HL-60 (cell line): ENCODE measurements around the gene CSNK2B.

Experiments
- DNase-seq, 2 experiments: peaks; one replicate each; pipeline ENCODE4 v3.0.0-alpha.2; 2010 to 2020; ENCODE audit warnings: low read depth in 1 of 2, low spot score in 1 of 2
- H3K27ac ChIP-seq: fragments of 250-450 bp; sonication (Bioruptor Pico); replicated peaks from 2 replicates; pipeline ENCODE4 v1.5.1; 2020; ENCODE audit warnings: mild to moderate bottlenecking, moderate library complexity
- H3K27me3 ChIP-seq: fragments of 250-450 bp; sonication (Bioruptor Pico); 2 replicates; pipeline ENCODE4 v1.5.1; 2021; ENCODE audit warnings: mild to moderate bottlenecking, moderate library complexity; ENCODE audit not compliant: insufficient read depth, poor library complexity, severe bottlenecking
- H3K4me3 ChIP-seq: replicated peaks from 2 replicates; pipeline ENCODE4 v1.5.1; 2011; ENCODE audit warnings: mild to moderate bottlenecking, control low read depth, low read length; ENCODE audit not compliant: insufficient read depth
- GABPA ChIP-seq: IDR thresholded peaks from 2 replicates; pipeline ENCODE4 v1.6.1; 2012; ENCODE audit warnings: low read depth
- POLR2AphosphoS5 ChIP-seq: IDR thresholded peaks from 2 replicates; pipeline ENCODE4 v1.6.1; 2012; ENCODE audit warnings: low read depth
- REST ChIP-seq: IDR thresholded peaks from 2 replicates; pipeline ENCODE4 v1.6.1; 2012; ENCODE audit warnings: low read depth; ENCODE audit not compliant: insufficient replicate concordance
- SPI1 ChIP-seq: IDR thresholded peaks from 2 replicates; pipeline ENCODE4 v1.6.1; 2012; ENCODE audit warnings: low read depth, mild to moderate bottlenecking, borderline replicate concordance
- long read RNA-seq: library from polyadenylated mRNA; unstranded; transcript quantifications from one replicate; pipeline ENCODE4 v2.0.0, GENCODE V29; 2020
- TF ChIP-seq, protein P1 (sequence below): IDR thresholded peaks from one replicate; pipeline ENCODE4 v1.5.1; 2011; ENCODE audit warnings: low read length, control low read depth, inconsistent platforms; ENCODE audit not compliant: insufficient read depth

The CSNK2B gene
- long read RNA-seq, transcript CSNK2B-203 (7 exons, 948 nt): major isoform, 225 of 247 reads
- long read RNA-seq, transcript CSNK2B-206 (5 exons, 1,792 nt): minor isoform, 7 of 247 reads
- long read RNA-seq, partial matches to known transcripts: 1 of 247 reads
- long read RNA-seq, other reads (novel, unspliced or antisense): 13 of 247 reads

- TF ChIP-seq, protein P1, sequence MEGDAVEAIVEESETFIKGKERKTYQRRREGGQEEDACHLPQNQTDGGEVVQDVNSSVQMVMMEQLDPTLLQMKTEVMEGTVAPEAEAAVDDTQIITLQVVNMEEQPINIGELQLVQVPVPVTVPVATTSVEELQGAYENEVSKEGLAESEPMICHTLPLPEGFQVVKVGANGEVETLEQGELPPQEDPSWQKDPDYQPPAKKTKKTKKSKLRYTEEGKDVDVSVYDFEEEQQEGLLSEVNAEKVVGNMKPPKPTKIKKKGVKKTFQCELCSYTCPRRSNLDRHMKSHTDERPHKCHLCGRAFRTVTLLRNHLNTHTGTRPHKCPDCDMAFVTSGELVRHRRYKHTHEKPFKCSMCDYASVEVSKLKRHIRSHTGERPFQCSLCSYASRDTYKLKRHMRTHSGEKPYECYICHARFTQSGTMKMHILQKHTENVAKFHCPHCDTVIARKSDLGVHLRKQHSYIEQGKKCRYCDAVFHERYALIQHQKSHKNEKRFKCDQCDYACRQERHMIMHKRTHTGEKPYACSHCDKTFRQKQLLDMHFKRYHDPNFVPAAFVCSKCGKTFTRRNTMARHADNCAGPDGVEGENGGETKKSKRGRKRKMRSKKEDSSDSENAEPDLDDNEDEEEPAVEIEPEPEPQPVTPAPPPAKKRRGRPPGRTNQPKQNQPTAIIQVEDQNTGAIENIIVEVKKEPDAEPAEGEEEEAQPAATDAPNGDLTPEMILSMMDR: no peak
- no peak; the same call in none of the 2 replicates for TF ChIP-seq SPI1
- peak; percentile 89 for TF ChIP-seq GABPA
- peak; percentile 53 for TF ChIP-seq POLR2AphosphoS5
- TF ChIP-seq REST: peak; percentile 47
Measured at GRCh38 chr6:31665501-31666336, at the start of gene CSNK2B. CSNK2B (plus strand) TSS chr6:31666080; CDS start chr6:31666832, 752 bp downstream.

DNA sequence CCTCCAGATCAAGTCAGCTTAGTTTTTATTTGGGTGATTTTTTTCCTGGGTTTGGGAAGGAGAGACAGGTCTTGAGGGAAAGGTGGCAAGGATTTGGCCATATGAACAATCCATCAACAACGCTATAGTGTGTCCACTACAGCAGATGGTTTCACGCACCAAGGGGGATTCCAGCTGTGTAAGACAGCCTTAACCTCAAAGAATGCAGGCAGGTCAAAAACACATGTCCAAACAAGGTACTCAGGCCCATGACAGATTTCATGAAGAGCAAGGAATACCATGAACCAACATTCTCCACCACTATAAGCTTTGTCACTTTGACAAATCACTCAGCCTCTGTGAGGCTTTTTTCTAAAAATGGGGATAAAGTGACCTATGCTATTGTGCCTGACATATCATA is 48.9 kb upstream of the CSNK2B start:
- TF ChIP-seq SPI1: no peak
- DNase-seq: no peak
- no peaks in the 10 kb centered on the region for H3K27me3 ChIP-seq
- H3K27ac ChIP-seq: peak overlapping the region; percentile 92
- peak overlapping the region; percentile 54 for H3K4me3 ChIP-seq

More at GRCh38 chr6:31665501-31666336, at the start of gene CSNK2B:
- Histone ChIP-seq H3K27me3 (no peaks in the 10 kb centered on the region), H3K4me3 (peak within 1 kb of the TSS; percentile 85), H3K27ac (peak within 1 kb of the TSS; percentile 100)
- peak; percentile 98 to 99 for DNase-seq

DNA sequence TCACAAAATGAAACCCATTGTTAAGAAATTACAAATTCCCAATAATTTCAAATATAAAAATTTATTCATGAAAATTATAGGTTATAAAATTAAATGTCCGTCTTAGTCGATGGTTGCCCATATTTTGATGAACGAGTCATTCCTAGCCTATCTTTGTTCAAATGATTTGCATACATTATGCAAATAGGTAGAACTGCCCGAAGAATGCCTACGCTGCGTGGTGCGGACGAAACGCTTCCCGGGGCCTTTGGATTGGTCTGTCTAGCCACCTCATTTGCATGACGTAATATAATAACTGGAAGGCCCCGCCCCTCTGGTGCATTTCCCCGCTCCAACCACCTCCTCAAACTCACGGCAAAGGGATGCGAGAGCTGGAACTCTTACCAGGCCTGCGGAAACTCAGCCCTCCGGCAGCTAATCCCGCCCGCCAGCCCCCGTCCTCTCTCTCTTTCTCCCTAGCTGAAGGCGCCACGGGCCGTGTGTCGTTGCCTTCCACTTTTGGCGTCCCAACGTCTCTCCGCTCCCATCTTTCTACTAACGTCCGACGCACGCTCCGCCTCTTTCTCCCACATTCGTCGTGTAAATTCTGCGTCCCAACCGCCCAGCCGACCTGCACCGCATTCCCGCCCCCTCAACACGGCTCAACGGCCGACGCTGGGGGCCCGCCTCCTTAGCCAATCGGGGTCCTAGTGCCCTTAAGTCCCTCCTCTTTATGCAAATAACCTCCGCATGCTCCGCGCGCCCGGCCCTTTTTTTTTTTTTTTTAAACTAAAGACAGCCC is 45.9 kb upstream of the CSNK2B start:
- TF ChIP-seq, protein P1: no peak
- TF ChIP-seq POLR2AphosphoS5 (peak; percentile 91), REST (peak; percentile 46)
- Histone ChIP-seq H3K4me3 (peak overlapping the region; percentile 49), H3K27ac (peak overlapping the region; percentile 96), H3K27me3 (no peaks in the 10 kb centered on the region)
- DNase-seq: peak; percentile 98 to 99
